Duodenal mucosa (tissue), 2 donors: ENCODE results near the gene KIF24.
"Not testable (repeated sequence)": the region's sequence is repeated elsewhere in the genome, so short reads cannot be mapped to it uniquely, and the experiment has no call there.

ENCODE experiments used
- H3K27ac ChIP-seq: one replicate; pipeline ENCODE4 v1.7.0; 2013; ENCODE audit warnings: low read depth, low read length
- H3K27me3 ChIP-seq, 2 donors: one replicate each; pipeline ENCODE4 v1.7.0; 2013; ENCODE audit warnings: low read length in 2 of 2, control low read depth in 1 of 2; ENCODE audit not compliant: insufficient read depth in 2 of 2, control insufficient read depth in 1 of 2
- H3K36me3 ChIP-seq, 2 donors: one replicate each; pipeline ENCODE4 v1.7.0; 2013; ENCODE audit warnings: low read length in 2 of 2, control low read depth in 1 of 2; ENCODE audit not compliant: insufficient read depth in 2 of 2, control insufficient read depth in 1 of 2
- H3K4me1 ChIP-seq, 2 donors: one replicate each; pipeline ENCODE4 v1.7.0; 2013; ENCODE audit warnings: low read length in 2 of 2, control low read depth in 1 of 2; ENCODE audit not compliant: insufficient read depth in 2 of 2, control insufficient read depth in 1 of 2
- H3K4me3 ChIP-seq, 2 donors: one replicate each; pipeline ENCODE4 v1.7.0; 2013; ENCODE audit warnings: low read length in 2 of 2, low read depth in 1 of 2
- H3K9ac ChIP-seq, 2 donors: one replicate each; pipeline ENCODE4 v1.7.0; 2013; ENCODE audit warnings: low read length in 2 of 2, low read depth in 1 of 2
- H3K9me3 ChIP-seq, 2 donors: one replicate each; pipeline ENCODE4 v1.7.0; 2013; ENCODE audit warnings: low read length in 2 of 2, control low read depth in 1 of 2; ENCODE audit not compliant: control insufficient read depth in 1 of 2

The KIF24 gene

DNA sequence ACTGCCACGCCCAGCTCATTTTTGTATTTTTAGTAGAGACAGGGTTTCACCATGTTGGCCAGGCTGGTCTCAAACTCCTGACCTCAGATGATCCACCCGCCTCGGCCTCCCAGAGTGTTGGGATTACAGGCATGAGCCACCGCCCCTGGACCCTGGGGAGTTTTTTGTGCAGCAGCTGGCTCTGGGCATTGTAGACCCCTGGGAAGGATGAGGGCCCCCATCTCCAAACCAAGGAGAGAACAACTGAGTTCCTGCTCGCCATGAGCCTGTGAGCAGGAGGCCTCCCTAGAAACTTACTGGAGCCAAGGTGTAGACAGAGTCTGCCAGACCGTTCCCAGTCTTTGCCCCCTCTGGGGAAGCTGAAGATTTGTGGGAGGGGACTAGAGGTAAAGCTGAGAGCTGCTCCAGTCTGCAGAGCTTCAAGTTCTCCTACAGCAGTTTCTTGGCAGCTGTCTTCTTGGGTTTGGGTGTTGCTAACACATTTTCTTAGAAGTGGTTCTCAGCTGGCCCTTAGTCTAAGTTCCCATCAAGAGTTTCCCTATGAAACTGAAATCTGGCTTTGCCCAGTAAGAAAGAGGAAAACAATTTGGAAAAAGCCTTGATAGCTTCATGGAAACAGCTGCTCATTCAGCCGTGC, 12.7 kb upstream of the KIF24 start:
- Histone ChIP-seq H3K4me1 (peaks cover 13 to 23% of the 10 kb centered on the region in 2 donors), H3K27ac (no peak overlapping the region), H3K36me3 (peaks cover 9 to 43% of the 10 kb centered on the region in 2 donors)

DNA sequence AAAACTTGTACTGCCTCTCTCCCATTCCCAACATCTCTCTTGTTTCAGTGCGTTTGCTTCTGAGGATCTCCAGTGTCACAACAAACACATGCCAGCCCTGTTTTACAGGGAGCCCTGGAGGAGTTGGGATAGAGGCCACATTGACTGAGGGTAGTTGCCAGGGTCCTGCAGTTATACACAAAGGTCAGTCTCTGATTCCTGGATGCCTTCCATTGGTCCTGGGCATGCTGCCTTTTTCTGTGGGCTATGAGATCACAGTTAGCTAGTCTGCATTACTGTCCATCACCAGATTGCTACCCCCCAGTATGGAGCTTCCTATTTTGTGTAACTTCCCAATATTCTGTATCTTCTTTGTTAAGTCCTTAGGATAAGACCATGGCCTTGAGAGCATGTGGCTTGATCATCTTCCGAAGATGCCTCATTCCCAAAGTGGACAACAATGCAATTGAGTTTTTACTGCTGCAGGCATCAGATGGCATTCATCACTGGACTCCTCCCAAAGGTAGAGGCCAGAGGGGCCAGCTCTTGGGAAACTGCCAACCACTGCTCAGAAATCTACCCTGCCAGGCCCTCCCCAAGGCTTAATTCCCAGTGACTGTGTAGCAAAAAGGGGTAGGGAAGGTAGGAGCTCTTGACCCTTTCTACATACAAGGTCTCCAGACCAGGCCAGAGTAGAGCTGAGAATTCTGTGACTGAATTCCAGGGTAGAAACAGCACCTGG, 9.8 kb upstream of the KIF24 start:
- Histone ChIP-seq H3K4me3 (no peak overlapping the region), H3K4me1 (peaks cover 6 to 10% of the 10 kb centered on the region in 2 donors), H3K27me3 (no peaks in the 10 kb centered on the region), H3K27ac (no peak overlapping the region), H3K9ac (no peak overlapping the region), H3K36me3 (peaks cover 12 to 43% of the 10 kb centered on the region in 2 donors), H3K9me3 (no peaks in the 10 kb centered on the region)

More for the DNA sequence above, 12.7 kb upstream of the KIF24 start:
- H3K9ac ChIP-seq: no peak overlapping the region
- no peaks in the 10 kb centered on the region for H3K9me3 ChIP-seq
- no peaks in the 10 kb centered on the region for H3K27me3 ChIP-seq
- no peak overlapping the region for H3K4me3 ChIP-seq

DNA sequence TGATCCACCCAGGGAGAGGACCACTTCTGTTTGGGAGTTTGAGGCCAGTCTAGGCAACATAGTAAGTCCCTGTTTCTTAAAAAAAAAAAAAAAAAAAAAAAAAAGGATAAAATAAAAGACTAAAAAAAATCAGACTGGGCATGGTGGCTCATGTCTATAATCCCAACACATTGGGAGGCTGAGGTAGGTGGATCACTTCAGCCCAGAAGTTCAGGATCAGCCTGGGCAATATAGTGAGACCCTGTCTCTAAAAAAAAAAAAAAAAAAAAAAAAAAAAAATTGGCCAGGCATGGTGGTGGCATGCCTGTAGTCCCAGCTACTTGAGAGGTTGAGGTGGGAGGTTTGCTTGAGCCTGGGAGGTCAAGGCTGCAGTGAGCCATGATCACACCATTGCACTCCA, 9.0 kb upstream of the KIF24 start:
- H3K4me1 ChIP-seq, H3K9me3 ChIP-seq, H3K27me3 ChIP-seq, H3K27ac ChIP-seq, H3K9ac ChIP-seq, H3K4me3 ChIP-seq: not testable (repeated sequence)
- peaks cover 12 to 40% of the 10 kb centered on the region in 2 donors for H3K36me3 ChIP-seq

DNA sequence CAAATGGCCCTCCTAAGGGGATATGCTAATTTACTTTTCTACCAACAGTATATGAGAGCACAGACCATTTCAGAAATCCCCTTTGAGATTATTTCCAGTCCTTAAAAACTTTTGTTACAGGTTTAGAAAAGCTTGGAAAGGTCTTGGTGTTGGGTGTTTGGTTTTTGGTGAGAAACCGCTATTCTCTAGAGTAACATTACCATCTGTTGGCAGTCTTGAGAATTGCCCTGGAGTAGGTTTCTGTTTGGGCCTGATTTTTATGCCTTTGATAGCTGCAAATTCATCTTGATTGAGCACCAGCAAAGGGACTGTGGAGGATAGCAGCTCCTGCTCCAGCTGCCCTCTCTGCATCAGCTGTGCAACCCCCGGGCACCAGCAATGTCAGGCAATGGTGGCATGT, 8.3 kb upstream of the KIF24 start:
- H3K36me3 ChIP-seq: peaks cover 12 to 36% of the 10 kb centered on the region in 2 donors
- no peak overlapping the region for H3K27ac ChIP-seq
- no peaks in the 10 kb centered on the region for H3K4me1 ChIP-seq
- H3K4me3 ChIP-seq: no peak overlapping the region
- H3K9ac ChIP-seq: no peak overlapping the region
- no peaks in the 10 kb centered on the region for H3K27me3 ChIP-seq
- H3K9me3 ChIP-seq: no peaks in the 10 kb centered on the region

DNA sequence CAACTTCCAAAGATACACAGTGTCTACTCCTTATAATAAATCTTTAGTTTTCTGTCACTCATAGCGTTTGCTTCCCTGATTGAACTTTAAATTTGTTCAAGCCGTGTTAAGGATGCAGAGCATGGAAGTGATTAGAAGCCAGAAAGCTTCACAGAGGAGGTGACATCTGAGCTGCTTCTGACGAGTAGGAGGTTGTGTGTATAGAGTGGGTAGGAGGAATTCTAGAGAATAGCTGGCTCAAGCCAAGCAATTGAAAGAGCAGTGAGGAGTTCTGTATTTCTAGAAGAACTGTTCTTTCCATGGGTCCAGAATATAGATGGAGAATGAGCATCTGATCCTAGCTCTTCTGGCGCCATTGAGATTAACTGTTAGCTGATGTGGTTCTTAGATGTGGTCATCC, 6.3 kb upstream of the KIF24 start:
- no peak overlapping the region for H3K27ac ChIP-seq
- peaks cover 0 to 1% of the 10 kb centered on the region in 2 donors for H3K4me1 ChIP-seq
- peaks cover 12 to 23% of the 10 kb centered on the region in 2 donors for H3K36me3 ChIP-seq
- no peak overlapping the region for H3K4me3 ChIP-seq
- no peaks in the 10 kb centered on the region for H3K27me3 ChIP-seq
- no peak overlapping the region for H3K9ac ChIP-seq
- H3K9me3 ChIP-seq: no peaks in the 10 kb centered on the region

DNA sequence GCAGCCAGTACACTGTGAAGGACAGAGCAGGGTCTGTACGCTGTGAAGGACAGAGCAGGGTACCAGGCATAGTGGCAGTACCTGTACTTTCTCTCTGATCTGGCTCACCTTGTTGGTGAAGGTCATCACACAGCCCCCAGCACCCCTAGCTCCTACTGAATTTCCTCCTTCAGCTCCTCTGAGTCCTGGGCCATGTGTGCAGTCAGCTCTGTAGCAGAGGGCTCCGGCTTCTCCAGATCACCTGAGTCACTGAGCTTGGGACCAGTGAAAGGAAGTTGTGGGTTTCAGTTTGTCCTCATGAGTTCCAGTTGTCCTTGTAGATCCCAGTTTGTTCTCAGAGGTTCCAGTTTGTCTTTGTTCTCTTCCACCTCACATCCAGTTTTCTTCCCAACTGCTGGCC, 5.8 kb upstream of the KIF24 start:
- Histone ChIP-seq H3K27ac (no peak overlapping the region), H3K36me3 (peaks cover 12 to 19% of the 10 kb centered on the region in 2 donors), H3K9me3 (no peaks in the 10 kb centered on the region), H3K4me3 (no peak overlapping the region), H3K9ac (no peak overlapping the region), H3K27me3 (no peaks in the 10 kb centered on the region), H3K4me1 (peaks cover 0 to 6% of the 10 kb centered on the region in 2 donors)

DNA sequence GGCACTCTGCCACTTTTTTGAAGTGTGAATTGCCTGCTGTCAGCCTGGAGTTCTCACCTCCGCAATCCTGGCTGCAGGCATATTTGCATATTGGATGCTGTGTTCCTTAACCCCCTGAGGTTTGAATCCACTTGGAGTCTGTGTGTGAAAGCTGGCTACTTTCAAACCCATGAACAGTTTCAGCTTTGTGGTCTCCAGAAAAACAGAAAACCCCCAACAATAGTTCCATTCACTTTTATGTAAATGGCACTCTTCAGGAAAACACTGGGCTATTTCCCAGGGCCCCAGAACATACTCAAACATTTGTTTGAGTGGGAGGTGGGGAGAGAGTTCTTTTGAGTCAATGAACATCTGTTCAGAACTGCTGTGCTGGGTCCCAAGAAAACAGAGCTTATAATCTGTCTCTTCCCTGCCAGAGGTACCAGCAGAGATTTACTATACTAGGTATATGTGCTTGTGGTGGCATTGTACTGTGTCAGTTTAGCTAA, 5.3 kb upstream of the KIF24 start:
- Histone ChIP-seq H3K4me1 (peaks cover 0 to 6% of the 10 kb centered on the region in 2 donors), H3K4me3 (no peak overlapping the region), H3K27me3 (no peaks in the 10 kb centered on the region), H3K9me3 (no peaks in the 10 kb centered on the region), H3K9ac (no peak overlapping the region), H3K27ac (no peak overlapping the region), H3K36me3 (peaks cover 11 to 15% of the 10 kb centered on the region in 2 donors)

DNA sequence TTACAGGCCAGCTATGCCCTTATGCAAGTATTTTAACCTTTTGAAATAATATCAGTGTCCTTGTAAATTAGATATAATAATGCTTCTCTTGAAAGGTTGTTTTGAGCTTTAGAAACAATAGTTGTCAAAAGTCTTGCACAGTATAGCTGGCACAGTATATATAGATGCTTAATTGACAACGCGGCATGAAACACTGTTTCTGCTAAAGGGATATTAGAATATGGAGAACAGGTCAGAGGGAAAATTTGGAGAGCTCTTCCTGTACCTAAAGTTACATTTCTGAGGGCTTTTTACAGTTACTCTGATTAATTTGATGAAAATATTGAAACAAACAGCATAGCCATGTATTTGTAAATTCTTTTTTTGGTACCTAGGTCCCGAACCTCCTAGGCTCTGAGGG, 4.8 kb upstream of the KIF24 start:
- Histone ChIP-seq H3K36me3 (peaks cover 6 to 10% of the 10 kb centered on the region in 2 donors), H3K9me3 (no peaks in the 10 kb centered on the region), H3K9ac (no peak overlapping the region), H3K4me1 (peaks cover 0 to 7% of the 10 kb centered on the region in 2 donors), H3K27ac (no peak overlapping the region), H3K27me3 (no peaks in the 10 kb centered on the region), H3K4me3 (no peak overlapping the region)

DNA sequence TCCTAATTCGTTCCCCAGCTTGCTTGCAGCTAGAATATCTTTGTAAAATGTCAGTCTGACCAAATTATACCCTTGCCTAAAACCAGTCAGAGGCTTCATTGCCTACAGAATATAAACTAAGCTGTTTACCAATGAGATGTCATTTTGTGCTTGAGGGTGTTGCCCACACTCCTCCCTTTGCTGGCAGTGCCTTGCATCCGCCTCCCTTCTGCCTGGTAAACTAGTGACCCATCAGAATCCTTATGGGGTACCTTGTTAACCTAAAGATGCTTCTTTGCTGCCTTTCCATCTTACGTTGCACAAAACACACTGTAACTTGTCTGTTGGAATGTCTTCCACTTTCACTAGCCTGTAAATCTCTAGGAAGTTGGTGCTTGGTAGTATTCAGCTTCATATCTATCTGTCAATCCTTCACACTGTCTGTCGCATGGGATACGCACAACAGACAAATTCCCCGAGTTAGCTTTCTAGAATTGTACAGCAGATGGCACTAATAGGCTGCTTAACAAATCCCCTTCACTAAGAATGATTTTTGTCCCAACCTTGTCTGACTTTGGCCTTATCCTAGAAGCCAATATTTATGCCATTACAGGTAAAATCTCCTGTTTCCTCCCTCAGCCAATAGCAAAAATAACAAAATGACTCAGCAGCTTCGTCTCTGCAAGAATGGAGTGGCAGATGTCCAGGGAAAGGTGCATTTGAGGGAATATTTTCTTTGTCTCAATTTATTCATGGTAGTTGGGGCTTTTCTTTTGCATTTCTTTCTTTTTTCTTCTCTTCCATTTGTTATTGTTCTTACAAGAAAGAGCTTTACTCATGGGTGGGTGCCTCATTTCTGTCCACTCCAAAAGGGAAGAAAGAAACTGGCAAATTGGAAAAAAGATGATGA, 3.3 kb upstream of the KIF24 start:
- H3K9ac ChIP-seq: no peak overlapping the region
- no peak overlapping the region for H3K27ac ChIP-seq

DNA sequence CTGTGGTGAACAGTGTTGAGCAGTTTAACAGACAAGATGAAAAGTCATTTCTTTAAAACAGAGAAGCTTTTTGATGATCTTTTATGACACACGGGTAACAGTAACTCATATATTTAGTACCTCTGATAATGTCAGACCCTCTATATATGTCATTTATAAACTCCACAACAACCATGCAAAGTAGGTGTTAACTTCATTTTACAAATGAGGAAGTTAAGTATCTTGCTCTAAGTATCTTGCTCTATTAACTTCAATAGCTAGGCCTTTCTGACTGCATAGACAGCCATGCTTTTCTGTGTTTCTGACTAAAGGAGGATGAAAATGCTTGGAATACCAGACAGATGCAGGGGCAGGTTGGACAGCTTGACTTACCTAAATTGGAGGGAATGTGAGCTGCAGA, 2.1 kb upstream of the KIF24 start:
- Histone ChIP-seq H3K27ac (no peak overlapping the region), H3K4me1 (peaks cover 9 to 17% of the 10 kb centered on the region in 2 donors)

More for the DNA sequence above, 3.3 kb upstream of the KIF24 start:
- H3K27me3 ChIP-seq: no peaks in the 10 kb centered on the region
- H3K4me1 ChIP-seq: peaks cover 9 to 17% of the 10 kb centered on the region in 2 donors
- no peaks in the 10 kb centered on the region for H3K9me3 ChIP-seq
- peaks cover 0 to 2% of the 10 kb centered on the region in 2 donors for H3K36me3 ChIP-seq
- H3K4me3 ChIP-seq: no peak overlapping the region

More for the DNA sequence above, 2.1 kb upstream of the KIF24 start:
- Histone ChIP-seq H3K9me3 (no peaks in the 10 kb centered on the region), H3K27me3 (no peaks in the 10 kb centered on the region), H3K4me3 (no peak overlapping the region), H3K36me3 (peaks cover 0 to 2% of the 10 kb centered on the region in 2 donors), H3K9ac (no peak overlapping the region)
